ENCODE data around the gene CIAO3.
A peak's percentile ranks its signal among the peaks of the same experiment; 100 is the strongest.
"Not testable (repeated sequence)": the region's sequence is repeated elsewhere in the genome, so short reads cannot be mapped to it uniquely, and the experiment has no call there.

CIAO3 gene

GRCh38 chr16:740764-741505, at the start of gene CIAO3:
Gene CIAO3, minus strand, starts transcription at chr16:740997. Its CDS starts 12 bp downstream, at chr16:740985.
- peak; percentile 83 for DNase-seq

- no peak for DNase-seq
Measured at GRCh38 chr16:790086-790485, 49.3 kb upstream of the CIAO3 start.

GRCh38 chr16:789191-789850, 48.5 kb upstream of the CIAO3 start:
- no peak for DNase-seq

DNA sequence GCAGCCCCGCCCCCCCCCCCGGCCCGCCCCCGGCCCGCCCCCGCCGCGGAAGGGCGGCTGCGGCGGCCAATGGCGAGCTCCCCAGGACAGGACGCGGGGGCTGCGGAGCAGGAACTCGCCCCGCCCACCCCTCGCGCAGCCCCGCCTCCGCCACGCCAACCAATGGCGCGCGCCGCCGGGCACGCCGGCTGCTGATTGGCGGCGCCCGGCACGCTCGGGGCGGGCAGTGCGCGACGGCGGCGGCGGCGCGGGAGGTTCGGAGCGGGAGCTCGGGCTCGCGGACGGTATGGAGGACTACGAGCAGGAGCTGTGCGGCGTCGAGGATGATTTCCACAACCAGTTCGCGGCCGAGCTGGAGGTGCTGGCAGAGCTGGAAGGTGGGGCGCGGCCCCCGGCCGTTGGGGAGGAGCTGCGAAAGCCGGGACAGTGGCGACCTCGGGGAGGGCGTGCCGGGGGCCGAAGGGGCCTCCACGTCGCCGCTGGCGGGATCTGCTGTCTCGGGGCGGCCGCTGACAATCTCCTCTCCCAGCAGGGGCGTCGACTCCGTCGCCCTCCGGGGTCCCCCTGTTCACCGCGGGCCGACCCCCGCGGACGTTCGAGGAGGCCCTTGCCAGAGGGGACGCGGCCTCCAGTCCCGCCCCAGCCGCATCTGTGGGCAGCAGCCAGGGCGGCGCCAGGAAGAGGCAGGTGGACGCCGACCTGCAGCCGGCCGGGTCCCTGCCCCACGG, 47.8 kb upstream of the CIAO3 start, which contains the start of gene CHTF18:
TSS of gene CHTF18 (plus strand) at position 222 of the 728 bp plus-strand sequence. CDS start at position 287, 65 bp downstream.
- peak; percentile 93 for DNase-seq

- DNase-seq = no peak
Measured at GRCh38 chr16:787978-788398, 47.2 kb upstream of the CIAO3 start, which contains the start of gene RPUSD1. Gene RPUSD1, minus strand, starts transcription at chr16:788381. Its CDS starts 644 bp downstream, at chr16:787737.

DNA sequence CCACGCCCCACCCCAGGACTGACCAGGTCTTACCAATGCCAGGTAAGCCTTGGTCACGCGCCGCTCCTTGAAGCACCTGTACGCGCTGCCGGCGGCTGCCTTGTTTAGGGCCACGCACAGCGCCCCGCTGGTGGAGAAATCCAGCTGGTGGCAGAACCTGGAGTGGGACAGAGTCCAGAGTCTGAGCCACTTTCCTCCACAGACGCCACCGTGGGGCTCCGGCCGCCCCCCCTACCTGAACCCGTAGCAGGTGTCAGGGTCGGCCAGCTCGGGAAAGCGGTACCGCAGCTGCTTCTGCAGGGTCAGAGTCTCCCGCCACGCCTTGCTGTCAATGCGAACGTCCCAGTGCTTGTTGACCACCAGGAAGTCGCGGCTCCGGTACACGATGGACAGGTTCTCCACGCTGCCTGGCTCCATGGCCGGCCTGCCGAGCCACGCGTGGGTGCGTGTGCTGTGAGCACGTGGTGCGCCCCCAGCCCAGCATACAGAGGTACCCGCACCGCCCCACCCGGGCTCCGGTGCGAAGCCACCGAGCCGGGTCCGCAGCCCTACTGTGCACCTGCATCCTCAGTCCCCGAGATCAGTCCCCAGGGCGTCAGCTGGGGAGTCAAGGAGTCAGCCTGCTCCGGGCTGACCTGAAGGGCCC, 46.6 kb upstream of the CIAO3 start:
- DNase-seq = no peak

DNA sequence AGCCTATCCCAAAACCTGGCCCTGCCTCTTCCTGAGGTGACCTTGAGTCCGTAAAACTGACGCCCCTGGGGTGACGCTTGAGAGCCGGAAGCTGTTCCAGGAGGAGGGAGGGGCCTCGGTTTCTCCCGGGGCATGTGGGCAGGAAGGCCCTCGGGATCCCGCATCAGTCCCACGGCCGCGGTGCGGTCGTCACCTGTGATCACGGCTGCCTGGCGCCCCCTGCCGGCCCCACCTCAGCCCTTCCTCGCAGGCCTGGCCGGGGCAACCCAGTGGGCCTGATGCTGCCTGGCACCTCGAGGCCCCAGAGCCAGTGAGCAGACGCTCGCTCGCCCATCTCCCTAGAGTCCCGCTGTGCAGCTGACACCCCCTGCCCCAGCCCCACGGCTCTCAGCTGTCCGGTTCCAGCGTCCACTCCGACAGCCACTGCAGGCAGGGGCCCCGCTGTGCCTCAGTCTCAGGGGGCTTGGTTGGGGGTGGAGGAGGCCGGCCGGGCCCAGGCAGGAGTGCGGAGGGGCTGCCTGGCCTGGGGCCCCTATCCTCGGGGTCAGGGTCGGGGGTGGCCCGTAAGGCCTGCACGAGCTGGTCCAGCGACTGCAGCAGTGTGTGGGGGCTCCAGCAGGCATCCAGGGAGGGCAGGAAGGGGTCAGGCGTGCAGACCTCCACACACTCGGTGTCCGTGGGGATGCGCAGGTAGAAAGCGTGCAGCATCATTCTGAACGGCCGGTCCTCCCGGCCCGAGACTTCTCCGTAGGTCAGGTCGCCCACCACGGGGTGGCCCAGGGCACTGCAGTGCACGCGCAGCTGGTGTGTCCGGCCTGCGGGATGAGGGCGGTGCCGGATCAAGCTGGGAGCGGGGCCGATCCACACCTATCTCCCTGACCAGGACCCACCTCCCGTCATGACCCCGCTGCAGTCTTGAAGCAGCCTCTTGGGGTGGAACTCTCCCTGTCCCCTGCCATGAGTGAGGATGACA, 45.1 kb upstream of the CIAO3 start:
- DNase-seq = no peak

DNA sequence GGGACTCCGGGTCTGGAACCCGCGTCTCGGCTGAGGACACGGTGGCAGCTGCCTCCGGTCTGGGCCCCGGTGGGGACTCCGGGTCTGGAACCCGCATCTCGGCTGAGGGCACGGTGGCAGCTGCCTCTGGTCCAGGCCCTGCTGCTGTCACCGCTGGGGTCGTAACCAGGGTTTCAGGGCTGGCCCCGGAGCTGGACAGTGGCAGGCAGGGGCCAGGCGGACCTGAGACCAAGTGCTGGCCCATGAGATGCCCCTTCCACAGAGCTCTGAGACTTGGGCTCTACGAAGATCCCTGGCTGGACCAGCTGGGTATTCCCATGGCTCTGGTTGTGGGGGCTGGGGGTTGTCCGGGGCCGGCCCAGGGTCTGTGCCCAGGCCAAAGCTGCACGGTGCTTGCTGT, 43.6 kb upstream of the CIAO3 start:
- DNase-seq = no peak

DNA sequence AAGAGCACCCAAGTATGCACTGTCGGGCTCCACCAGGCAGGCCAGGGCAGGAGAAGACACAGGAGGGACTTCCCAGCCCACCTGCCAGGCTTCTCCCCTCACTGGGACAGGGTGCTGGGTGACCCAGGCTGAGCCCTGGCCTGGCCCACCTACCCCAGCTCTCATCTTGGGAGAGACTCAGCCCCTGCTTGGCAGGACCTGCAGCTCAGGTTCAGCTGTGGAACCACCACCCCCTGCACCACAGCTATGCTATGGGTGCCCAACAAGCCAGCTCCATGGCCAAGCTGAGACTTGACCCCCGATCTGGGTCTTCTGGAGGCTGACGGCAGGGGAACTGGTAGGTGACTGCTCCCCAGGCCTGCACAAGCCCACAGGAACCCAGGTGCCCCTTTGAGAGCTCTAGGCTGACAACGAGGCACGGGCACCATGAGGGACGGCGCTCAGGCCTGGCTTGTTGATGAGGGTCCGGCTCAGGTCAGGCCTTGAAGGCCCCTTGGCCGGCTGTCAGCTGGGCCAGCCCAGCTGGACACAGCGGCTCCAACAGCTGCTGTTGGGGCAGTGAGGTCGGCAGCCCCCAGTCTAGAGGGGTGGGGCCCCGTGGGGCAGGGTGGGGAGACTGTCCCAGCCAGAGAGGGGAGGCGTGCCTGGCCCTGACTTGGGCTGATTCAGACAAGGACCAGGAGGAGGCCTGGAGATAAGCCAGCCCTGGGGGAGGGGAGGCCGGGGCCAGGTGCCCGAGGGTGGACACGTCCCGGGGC, 42.8 kb upstream of the CIAO3 start:
- DNase-seq = no peak

- DNase-seq = no peak
Measured at GRCh38 chr16:782766-783403, 42.1 kb upstream of the CIAO3 start.

- DNase-seq = no peak
Measured at GRCh38 chr16:782258-782657, 41.5 kb upstream of the CIAO3 start.

DNA sequence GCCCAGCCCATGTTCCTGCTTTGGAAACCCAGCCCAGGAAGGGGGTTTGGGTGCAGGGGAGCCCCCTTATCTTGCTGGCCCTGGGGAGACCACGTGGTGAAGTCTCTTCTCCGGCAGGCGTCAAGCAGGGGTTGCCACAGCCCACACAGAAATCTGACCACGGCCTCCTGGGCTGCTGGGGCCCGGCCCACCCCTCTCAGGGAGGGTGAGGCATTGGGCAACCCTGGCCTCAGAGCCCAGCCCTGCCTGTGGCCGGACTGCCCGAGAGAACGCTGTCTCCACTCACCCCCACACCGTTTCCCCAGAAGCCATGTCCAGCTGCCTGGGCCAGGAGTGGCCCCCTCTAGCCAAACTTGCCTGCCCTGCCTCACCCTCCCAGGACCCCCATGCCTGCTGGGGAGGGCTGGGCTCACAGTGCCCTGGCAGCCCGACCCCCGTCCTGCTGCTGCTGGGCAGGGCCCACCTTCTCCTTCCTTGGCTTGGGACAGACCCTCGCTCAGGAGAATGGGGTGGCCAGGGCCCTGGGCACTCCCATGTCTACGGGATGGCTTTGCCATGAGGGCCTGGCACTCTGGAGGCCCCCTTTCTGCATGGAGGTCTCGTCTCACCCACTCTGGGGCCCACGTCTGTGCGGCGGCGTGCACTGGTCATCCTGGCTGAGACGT, 40.7 kb upstream of the CIAO3 start:
- no peak for DNase-seq

- no peak for DNase-seq
Measured at GRCh38 chr16:780296-780695, 39.5 kb upstream of the CIAO3 start.

DNA sequence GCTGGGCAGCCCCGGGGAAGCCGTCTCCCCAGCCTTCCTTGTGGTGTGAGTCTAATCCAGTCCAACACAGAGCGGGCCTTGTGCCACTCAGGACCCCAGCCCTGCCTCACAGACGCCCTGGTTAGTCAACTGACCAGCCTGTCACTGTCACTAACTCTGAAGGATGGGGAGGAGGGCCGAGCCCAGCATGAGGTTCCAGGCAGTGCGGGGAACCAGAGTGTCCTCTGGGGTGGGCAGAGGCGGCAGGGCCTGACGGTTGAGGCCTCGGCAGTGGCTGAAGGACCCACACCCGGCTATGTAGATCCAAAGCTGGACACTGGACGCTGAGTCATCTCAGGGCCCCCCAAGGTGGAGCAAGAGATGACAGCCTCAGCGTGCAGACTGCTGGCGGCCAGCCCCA, 38.8 kb upstream of the CIAO3 start:
- DNase-seq = no peak

- DNase-seq = no peak
Measured at GRCh38 chr16:778909-779527, 38.2 kb upstream of the CIAO3 start.

- DNase-seq = no peak
Measured at GRCh38 chr16:778447-778846, 37.6 kb upstream of the CIAO3 start.

DNA sequence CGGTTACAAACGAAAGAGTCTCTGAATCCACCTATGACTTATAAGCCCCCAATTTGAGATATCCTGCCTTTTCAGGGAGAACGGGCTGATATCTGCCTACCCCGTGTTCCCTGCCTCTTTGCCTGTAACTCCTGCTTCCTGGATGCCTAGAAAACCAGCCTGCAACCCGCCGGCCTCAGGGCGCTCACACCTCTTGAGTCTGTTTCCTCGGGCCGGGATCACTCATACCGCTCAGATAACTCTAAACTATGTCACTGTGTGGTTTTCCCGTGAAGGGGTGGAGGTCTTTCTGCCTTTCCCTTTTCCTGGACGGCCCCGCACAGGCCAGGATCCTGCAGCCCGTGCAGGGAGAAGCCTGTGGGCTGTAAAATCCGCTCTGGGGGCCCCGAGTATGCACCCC, 37.0 kb upstream of the CIAO3 start:
- no peak for DNase-seq

DNA sequence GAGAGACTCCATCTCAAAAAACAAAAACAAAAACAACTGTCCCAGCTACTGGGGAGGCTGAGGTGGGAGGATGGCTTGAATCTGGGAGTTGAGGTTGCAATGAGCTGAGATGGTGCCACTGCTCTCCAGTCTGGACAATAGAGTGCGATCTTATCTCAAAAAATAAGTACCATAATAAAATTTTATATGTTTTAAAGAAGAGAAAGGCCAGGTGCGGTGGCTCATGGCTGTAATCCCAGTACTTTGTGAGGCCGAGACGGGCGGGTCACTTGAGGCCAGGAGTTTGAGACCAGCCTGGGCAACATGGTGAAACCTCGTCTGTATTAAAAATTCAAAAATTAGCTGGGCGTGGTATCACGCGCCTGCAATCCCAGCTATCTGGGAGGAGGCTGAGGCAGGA, 36.0 kb upstream of the CIAO3 start:
- DNase-seq = no peak

- DNase-seq = not testable (repeated sequence)
Measured at GRCh38 chr16:776298-776697, 35.5 kb upstream of the CIAO3 start.
